HCT116 (cell line): ENCODE results near the gene SLC6A8.

Source experiments
- POLR2AphosphoS5 ChIP-seq: IDR thresholded peaks from 2 replicates; pipeline ENCODE4 v1.6.1; 2011; ENCODE audit warnings: mild to moderate bottlenecking, low read depth, low read length, moderate library complexity
- YY1 ChIP-seq: IDR thresholded peaks from 2 replicates; pipeline ENCODE4 v1.6.1; 2011; ENCODE audit warnings: low read length, low read depth, moderate library complexity, mild to moderate bottlenecking; ENCODE audit not compliant: insufficient replicate concordance; ENCODE audit errors: extremely low read depth

DNA sequence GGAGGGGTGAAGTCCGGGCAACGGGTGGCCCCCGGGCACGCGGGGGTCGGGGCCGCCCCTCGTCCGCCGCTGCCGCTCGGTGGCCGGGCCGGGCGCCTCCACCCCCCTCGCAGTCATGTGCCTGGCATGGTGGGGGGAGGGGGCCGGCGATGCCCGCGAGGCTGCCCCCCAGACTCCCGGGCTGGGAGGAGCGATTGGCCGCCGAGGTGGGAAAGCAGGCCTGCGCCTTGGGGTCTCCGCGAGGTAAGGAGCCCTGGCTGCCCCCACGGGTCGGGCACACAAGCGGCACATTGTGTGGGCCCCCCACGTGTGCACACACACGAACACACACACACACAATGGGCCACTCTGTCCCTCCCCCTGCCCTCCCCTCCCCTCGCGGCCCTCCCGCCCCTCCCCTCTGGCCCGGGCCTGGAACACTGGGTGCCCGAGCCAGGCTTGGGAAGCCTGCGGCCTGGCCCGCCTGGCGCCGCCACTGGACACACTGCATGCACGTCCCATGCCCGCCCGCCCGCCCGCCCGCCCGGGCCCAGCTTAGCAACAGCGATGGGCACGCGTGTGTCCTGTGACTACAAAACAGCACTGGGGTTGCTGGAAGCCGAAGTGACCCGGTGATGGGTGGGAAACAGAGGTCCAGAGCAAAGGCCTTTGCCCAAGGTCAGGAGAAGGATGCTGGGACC lies 1.3 kb downstream of the SLC6A8 start:
- no peak for TF ChIP-seq YY1
- no peak for TF ChIP-seq POLR2AphosphoS5
